Measurements from ENCODE around the gene KRT80. TPM values are rescaled to one million over a fixed set of nuclear protein-coding genes. Genes with fewer than 3 reads are reported as not detected.
A peak's percentile ranks its signal among the peaks of the same experiment; 100 is the strongest.

The KRT80 gene
- polyA plus RNA-seq, 4 donors, result 0.13 to 3.2 (median 0.58) TPM

- Histone ChIP-seq H3K9me3 (ENCODE audit: control insufficient read depth in 2 of 2, insufficient read depth in 1 of 2, low read depth in 1 of 2, low read length in 1 of 2) (no peaks in the 10 kb centered on the region), H3K4me3 (ENCODE audit: low read depth in 1 of 3, low read length in 3 of 3) (no peak overlapping the region), H3K27me3 (ENCODE audit: control insufficient read depth in 3 of 3, insufficient read depth in 3 of 3, low read length in 3 of 3) (peaks cover 0 to 7% (median 0%) of the 10 kb centered on the region in 3 donors), H3K4me1 (ENCODE audit: control insufficient read depth in 3 of 3, insufficient read depth in 2 of 3, low read depth in 1 of 3, low read length in 2 of 3) (peaks cover 0 to 17% (median 0%) of the 10 kb centered on the region in 3 donors), H3K27ac (ENCODE audit: low read depth in 1 of 3, low read length in 2 of 3) (no peak overlapping the region), H3K36me3 (ENCODE audit: control insufficient read depth in 3 of 3, insufficient read depth in 2 of 3, low read depth in 1 of 3, low read length in 3 of 3) (no peaks in the 10 kb centered on the region)
- FAIRE-seq (no peak), DNase-seq (no peak)
- WGBS, 3 donors, result 87 to 92% (median 90%) methylated on average over 5 of the region's 5 CpGs
Observed at GRCh38 chr12:52223406-52224039, 31.7 kb upstream of the KRT80 start.

- 26 to 67% (median 33%) methylated on average over 4 of the region's 4 CpGs for WGBS, 3 donors
- no peaks in the 10 kb centered on the region for H3K36me3 ChIP-seq (ENCODE audit: control insufficient read depth in 3 of 3, insufficient read depth in 2 of 3, low read depth in 1 of 3, low read length in 3 of 3)
- H3K9me3 ChIP-seq (ENCODE audit: control insufficient read depth in 2 of 2, insufficient read depth in 1 of 2, low read depth in 1 of 2, low read length in 1 of 2), result no peaks in the 10 kb centered on the region
- FAIRE-seq (no peak), DNase-seq (no peak)
- peaks cover 0 to 7% (median 0%) of the 10 kb centered on the region in 3 donors for H3K27me3 ChIP-seq (ENCODE audit: control insufficient read depth in 3 of 3, insufficient read depth in 3 of 3, low read length in 3 of 3)
- no peak overlapping the region for H3K4me3 ChIP-seq (ENCODE audit: low read depth in 1 of 3, low read length in 3 of 3)
- H3K27ac ChIP-seq (ENCODE audit: low read depth in 1 of 3, low read length in 2 of 3), result peak overlapping the region in 1 of 3 donors; percentile 13
- peaks cover 0 to 17% (median 0%) of the 10 kb centered on the region in 3 donors for H3K4me1 ChIP-seq (ENCODE audit: control insufficient read depth in 3 of 3, insufficient read depth in 2 of 3, low read depth in 1 of 3, low read length in 2 of 3)
Observed at GRCh38 chr12:52222692-52223091, 30.9 kb upstream of the KRT80 start.

GRCh38 chr12:52221912-52222457 lies 30.2 kb upstream of the KRT80 start:
- 7 to 10% (median 9%) methylated on average over 8 of the region's 8 CpGs for WGBS, 3 donors
- Histone ChIP-seq H3K27ac (ENCODE audit: low read depth in 1 of 3, low read length in 2 of 3) (peak overlapping the region in 1 of 3 donors; percentile 13), H3K4me3 (ENCODE audit: low read depth in 1 of 3, low read length in 3 of 3) (no peak overlapping the region), H3K9me3 (ENCODE audit: control insufficient read depth in 2 of 2, insufficient read depth in 1 of 2, low read depth in 1 of 2, low read length in 1 of 2) (no peaks in the 10 kb centered on the region), H3K4me1 (ENCODE audit: control insufficient read depth in 3 of 3, insufficient read depth in 2 of 3, low read depth in 1 of 3, low read length in 2 of 3) (peaks cover 0 to 20% (median 0%) of the 10 kb centered on the region in 3 donors), H3K36me3 (ENCODE audit: control insufficient read depth in 3 of 3, insufficient read depth in 2 of 3, low read depth in 1 of 3, low read length in 3 of 3) (no peaks in the 10 kb centered on the region), H3K27me3 (ENCODE audit: control insufficient read depth in 3 of 3, insufficient read depth in 3 of 3, low read length in 3 of 3) (peaks cover 0 to 7% (median 0%) of the 10 kb centered on the region in 3 donors)
- peak; percentile 51 to 76 for DNase-seq
- no peak for FAIRE-seq

- 27 to 66% (median 39%) methylated on average over 4 of the region's 4 CpGs for WGBS, 3 donors
- Histone ChIP-seq H3K27ac (ENCODE audit: low read depth in 1 of 3, low read length in 2 of 3) (no peak overlapping the region), H3K36me3 (ENCODE audit: control insufficient read depth in 3 of 3, insufficient read depth in 2 of 3, low read depth in 1 of 3, low read length in 3 of 3) (no peaks in the 10 kb centered on the region), H3K4me1 (ENCODE audit: control insufficient read depth in 3 of 3, insufficient read depth in 2 of 3, low read depth in 1 of 3, low read length in 2 of 3) (peaks cover 0 to 25% (median 0%) of the 10 kb centered on the region in 3 donors), H3K4me3 (ENCODE audit: low read depth in 1 of 3, low read length in 3 of 3) (no peak overlapping the region), H3K27me3 (ENCODE audit: control insufficient read depth in 3 of 3, insufficient read depth in 3 of 3, low read length in 3 of 3) (peaks cover 0 to 7% (median 0%) of the 10 kb centered on the region in 3 donors), H3K9me3 (ENCODE audit: control insufficient read depth in 2 of 2, insufficient read depth in 1 of 2, low read depth in 1 of 2, low read length in 1 of 2) (no peaks in the 10 kb centered on the region)
- FAIRE-seq (no peak), DNase-seq (no peak)
Observed at GRCh38 chr12:52221070-52221781, 29.4 kb upstream of the KRT80 start.

GRCh38 chr12:52220477-52220876 lies 28.7 kb upstream of the KRT80 start:
- H3K36me3 ChIP-seq (ENCODE audit: control insufficient read depth in 3 of 3, insufficient read depth in 2 of 3, low read depth in 1 of 3, low read length in 3 of 3), result no peaks in the 10 kb centered on the region
- H3K4me3 ChIP-seq (ENCODE audit: low read depth in 1 of 3, low read length in 3 of 3), result no peak overlapping the region
- FAIRE-seq, result no peak
- H3K9me3 ChIP-seq (ENCODE audit: control insufficient read depth in 2 of 2, insufficient read depth in 1 of 2, low read depth in 1 of 2, low read length in 1 of 2), result no peaks in the 10 kb centered on the region
- H3K27ac ChIP-seq (ENCODE audit: low read depth in 1 of 3, low read length in 2 of 3), result no peak overlapping the region
- H3K27me3 ChIP-seq (ENCODE audit: control insufficient read depth in 3 of 3, insufficient read depth in 3 of 3, low read length in 3 of 3), result peaks cover 0 to 7% (median 0%) of the 10 kb centered on the region in 3 donors
- DNase-seq, result no peak
- peaks cover 0 to 25% (median 0%) of the 10 kb centered on the region in 3 donors for H3K4me1 ChIP-seq (ENCODE audit: control insufficient read depth in 3 of 3, insufficient read depth in 2 of 3, low read depth in 1 of 3, low read length in 2 of 3)
- WGBS, 3 donors, result 71 to 76% (median 73%) methylated on average over 3 of the region's 3 CpGs

GRCh38 chr12:52218001-52218400 lies 26.2 kb upstream of the KRT80 start:
- H3K9me3 ChIP-seq (ENCODE audit: control insufficient read depth in 2 of 2, insufficient read depth in 1 of 2, low read depth in 1 of 2, low read length in 1 of 2), result no peaks in the 10 kb centered on the region

GRCh38 chr12:52217223-52217622 lies 25.4 kb upstream of the KRT80 start:
- DNase-seq (peak; percentile 68 to 69), FAIRE-seq (no peak)
- 4 to 21% (median 12%) methylated on average over 5 of the region's 5 CpGs for WGBS, 3 donors

More at GRCh38 chr12:52218001-52218400, 26.2 kb upstream of the KRT80 start:
- peaks cover 0 to 20% (median 0%) of the 10 kb centered on the region in 3 donors for H3K4me1 ChIP-seq (ENCODE audit: control insufficient read depth in 3 of 3, insufficient read depth in 2 of 3, low read depth in 1 of 3, low read length in 2 of 3)
- 58 to 83% (median 68%) methylated on average over 4 of the region's 4 CpGs for WGBS, 3 donors
- H3K27me3 ChIP-seq (ENCODE audit: control insufficient read depth in 3 of 3, insufficient read depth in 3 of 3, low read length in 3 of 3), result peaks cover 0 to 4% (median 0%) of the 10 kb centered on the region in 3 donors
- no peak for DNase-seq
- no peak overlapping the region for H3K4me3 ChIP-seq (ENCODE audit: low read depth in 1 of 3, low read length in 3 of 3)
- H3K27ac ChIP-seq (ENCODE audit: low read depth in 1 of 3, low read length in 2 of 3), result no peak overlapping the region
- no peaks in the 10 kb centered on the region for H3K36me3 ChIP-seq (ENCODE audit: control insufficient read depth in 3 of 3, insufficient read depth in 2 of 3, low read depth in 1 of 3, low read length in 3 of 3)
- FAIRE-seq, result no peak

GRCh38 chr12:52216807-52217206 lies 25.0 kb upstream of the KRT80 start:
- Histone ChIP-seq H3K27me3 (ENCODE audit: control insufficient read depth in 3 of 3, insufficient read depth in 3 of 3, low read length in 3 of 3) (peaks cover 0 to 4% (median 0%) of the 10 kb centered on the region in 3 donors), H3K4me3 (ENCODE audit: low read depth in 1 of 3, low read length in 3 of 3) (no peak overlapping the region), H3K27ac (ENCODE audit: low read depth in 1 of 3, low read length in 2 of 3) (no peak overlapping the region), H3K9me3 (ENCODE audit: control insufficient read depth in 2 of 2, insufficient read depth in 1 of 2, low read depth in 1 of 2, low read length in 1 of 2) (no peaks in the 10 kb centered on the region), H3K36me3 (ENCODE audit: control insufficient read depth in 3 of 3, insufficient read depth in 2 of 3, low read depth in 1 of 3, low read length in 3 of 3) (no peaks in the 10 kb centered on the region), H3K4me1 (ENCODE audit: control insufficient read depth in 3 of 3, insufficient read depth in 2 of 3, low read depth in 1 of 3, low read length in 2 of 3) (peaks cover 0 to 11% (median 0%) of the 10 kb centered on the region in 3 donors)
- no peak for FAIRE-seq
- DNase-seq, result no peak
- 0 to 8% (median 0%) methylated on average over 1 of the region's 1 CpG for WGBS, 3 donors

More at GRCh38 chr12:52217223-52217622, 25.4 kb upstream of the KRT80 start:
- H3K36me3 ChIP-seq (ENCODE audit: control insufficient read depth in 3 of 3, insufficient read depth in 2 of 3, low read depth in 1 of 3, low read length in 3 of 3), result no peaks in the 10 kb centered on the region
- peaks cover 0 to 16% (median 0%) of the 10 kb centered on the region in 3 donors for H3K4me1 ChIP-seq (ENCODE audit: control insufficient read depth in 3 of 3, insufficient read depth in 2 of 3, low read depth in 1 of 3, low read length in 2 of 3)
- H3K4me3 ChIP-seq (ENCODE audit: low read depth in 1 of 3, low read length in 3 of 3), result no peak overlapping the region
- no peaks in the 10 kb centered on the region for H3K9me3 ChIP-seq (ENCODE audit: control insufficient read depth in 2 of 2, insufficient read depth in 1 of 2, low read depth in 1 of 2, low read length in 1 of 2)
- H3K27me3 ChIP-seq (ENCODE audit: control insufficient read depth in 3 of 3, insufficient read depth in 3 of 3, low read length in 3 of 3), result peaks cover 0 to 4% (median 0%) of the 10 kb centered on the region in 3 donors
- peak overlapping the region in 1 of 3 donors; percentile 19 for H3K27ac ChIP-seq (ENCODE audit: low read depth in 1 of 3, low read length in 2 of 3)

All from small intestine (tissue), 7 donors.